Chondrocyte (in vitro differentiated cells): ENCODE results near the gene GLYATL3. TPM values are rescaled to one million over a fixed set of nuclear protein-coding genes. Genes with fewer than 3 reads are reported as not detected.

Experiments
- DNase-seq: peaks from one replicate; pipeline ENCODE4 v3.0.0; 2021; ENCODE audit warnings: mixed read lengths, low spot score
- H3K27ac Mint-ChIP-seq: one replicate; pipeline ENCODE4 v1.8.0; 2021; ENCODE audit warnings: mild to moderate bottlenecking, moderate library complexity, mixed read lengths; ENCODE audit not compliant: unreplicated experiment
- H3K27me3 Mint-ChIP-seq: 2 replicates; pipeline ENCODE4 v1.8.0; 2021; ENCODE audit warnings: low read depth, mixed read lengths
- H3K36me3 Mint-ChIP-seq: 2 replicates; pipeline ENCODE4 v1.8.0; 2021; ENCODE audit warnings: low read depth, mixed read lengths
- H3K4me1 Mint-ChIP-seq: 2 replicates; pipeline ENCODE4 v1.8.0; 2021; ENCODE audit warnings: low read depth, mild to moderate bottlenecking, mixed read lengths
- H3K4me3 Mint-ChIP-seq: one replicate; pipeline ENCODE4 v1.8.0; 2021; ENCODE audit warnings: mild to moderate bottlenecking, moderate library complexity, mixed read lengths; ENCODE audit not compliant: unreplicated experiment
- H3K9me3 Mint-ChIP-seq: 2 replicates; pipeline ENCODE4 v1.8.0; 2021; ENCODE audit warnings: low read depth, mixed read lengths
- total RNA-seq: library from RNA; stranded (reverse); gene quantifications from 3 replicates; pipeline ENCODE4 v1.2.1, GENCODE V29; 2021
- TF ChIP-seq, protein P1 (sequence below): fragments of 200-600 bp; sonication (generic); IDR thresholded peaks from 2 replicates; pipeline ENCODE4 v1.5.0; 2021; ENCODE audit warnings: antibody characterized with exemption, mild to moderate bottlenecking, moderate library complexity

GLYATL3 gene
- total RNA-seq, 1 donor from 2014 or later = not detected

DNA sequence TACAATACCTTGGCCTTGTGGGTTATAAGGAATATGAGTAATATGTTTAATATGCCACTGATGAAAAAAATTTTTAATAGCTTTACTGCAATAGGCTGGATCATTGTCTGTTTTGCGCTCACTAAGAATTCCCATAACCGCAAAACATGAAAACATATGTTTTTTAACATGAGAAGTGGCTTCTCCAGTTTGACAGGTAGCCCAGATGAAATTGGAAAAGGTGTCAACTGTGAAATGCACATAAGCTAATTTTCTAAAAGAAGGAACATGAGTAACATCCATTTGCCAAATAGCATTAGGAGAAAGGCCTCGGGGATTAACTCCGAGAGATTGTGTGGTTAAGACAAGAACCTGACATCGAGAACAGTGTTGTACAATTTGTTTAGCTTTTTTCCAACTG is 4.9 kb downstream of the GLYATL3 start:
- no peaks in the 10 kb centered on the region for H3K36me3 Mint-ChIP-seq
- H3K4me1 Mint-ChIP-seq = no peaks in the 10 kb centered on the region
- TF ChIP-seq, protein P1, sequence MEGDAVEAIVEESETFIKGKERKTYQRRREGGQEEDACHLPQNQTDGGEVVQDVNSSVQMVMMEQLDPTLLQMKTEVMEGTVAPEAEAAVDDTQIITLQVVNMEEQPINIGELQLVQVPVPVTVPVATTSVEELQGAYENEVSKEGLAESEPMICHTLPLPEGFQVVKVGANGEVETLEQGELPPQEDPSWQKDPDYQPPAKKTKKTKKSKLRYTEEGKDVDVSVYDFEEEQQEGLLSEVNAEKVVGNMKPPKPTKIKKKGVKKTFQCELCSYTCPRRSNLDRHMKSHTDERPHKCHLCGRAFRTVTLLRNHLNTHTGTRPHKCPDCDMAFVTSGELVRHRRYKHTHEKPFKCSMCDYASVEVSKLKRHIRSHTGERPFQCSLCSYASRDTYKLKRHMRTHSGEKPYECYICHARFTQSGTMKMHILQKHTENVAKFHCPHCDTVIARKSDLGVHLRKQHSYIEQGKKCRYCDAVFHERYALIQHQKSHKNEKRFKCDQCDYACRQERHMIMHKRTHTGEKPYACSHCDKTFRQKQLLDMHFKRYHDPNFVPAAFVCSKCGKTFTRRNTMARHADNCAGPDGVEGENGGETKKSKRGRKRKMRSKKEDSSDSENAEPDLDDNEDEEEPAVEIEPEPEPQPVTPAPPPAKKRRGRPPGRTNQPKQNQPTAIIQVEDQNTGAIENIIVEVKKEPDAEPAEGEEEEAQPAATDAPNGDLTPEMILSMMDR = no peak

GRCh38 chr6:49506569-49507111 is 6.9 kb downstream of the GLYATL3 start:
- Mint-ChIP-seq H3K9me3 (peaks cover 16% of the 10 kb centered on the region), H3K4me3 (no peak overlapping the region), H3K36me3 (no peaks in the 10 kb centered on the region), H3K27me3 (peaks cover 6% of the 10 kb centered on the region), H3K4me1 (no peaks in the 10 kb centered on the region), H3K27ac (no peak overlapping the region)
- no peak for DNase-seq
- TF ChIP-seq, protein P1 = no peak

More for the DNA sequence above, 4.9 kb downstream of the GLYATL3 start:
- no peak for DNase-seq
- Mint-ChIP-seq H3K9me3 (peaks cover 16% of the 10 kb centered on the region), H3K4me3 (no peak overlapping the region), H3K27ac (no peak overlapping the region), H3K27me3 (peaks cover 9% of the 10 kb centered on the region)

DNA sequence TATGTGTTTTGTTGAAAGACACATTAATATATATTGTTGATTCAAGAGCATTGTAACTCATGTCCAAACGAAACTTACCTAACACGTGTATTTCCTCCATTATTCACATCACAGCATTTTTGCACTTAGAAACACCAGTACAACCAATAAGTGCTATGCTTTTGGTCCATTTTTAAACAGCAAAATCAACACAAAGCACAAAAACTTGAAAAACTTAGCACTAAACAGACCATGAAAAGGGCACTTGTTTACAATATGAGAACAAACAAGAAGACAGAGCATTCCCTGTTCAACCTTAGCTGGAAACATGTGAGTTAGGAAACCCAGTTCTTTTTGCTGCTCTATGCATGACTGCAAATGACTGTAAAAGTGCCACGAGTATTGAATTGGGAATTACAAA is 9.6 kb downstream of the GLYATL3 start:
- no peak overlapping the region for H3K4me3 Mint-ChIP-seq
- DNase-seq = no peak
- TF ChIP-seq, protein P1 = no peak
- H3K9me3 Mint-ChIP-seq = peaks cover 16% of the 10 kb centered on the region
- peaks cover 4% of the 10 kb centered on the region for H3K27me3 Mint-ChIP-seq
- no peaks in the 10 kb centered on the region for H3K36me3 Mint-ChIP-seq
- peaks cover 5% of the 10 kb centered on the region for H3K4me1 Mint-ChIP-seq
- no peak overlapping the region for H3K27ac Mint-ChIP-seq

DNA sequence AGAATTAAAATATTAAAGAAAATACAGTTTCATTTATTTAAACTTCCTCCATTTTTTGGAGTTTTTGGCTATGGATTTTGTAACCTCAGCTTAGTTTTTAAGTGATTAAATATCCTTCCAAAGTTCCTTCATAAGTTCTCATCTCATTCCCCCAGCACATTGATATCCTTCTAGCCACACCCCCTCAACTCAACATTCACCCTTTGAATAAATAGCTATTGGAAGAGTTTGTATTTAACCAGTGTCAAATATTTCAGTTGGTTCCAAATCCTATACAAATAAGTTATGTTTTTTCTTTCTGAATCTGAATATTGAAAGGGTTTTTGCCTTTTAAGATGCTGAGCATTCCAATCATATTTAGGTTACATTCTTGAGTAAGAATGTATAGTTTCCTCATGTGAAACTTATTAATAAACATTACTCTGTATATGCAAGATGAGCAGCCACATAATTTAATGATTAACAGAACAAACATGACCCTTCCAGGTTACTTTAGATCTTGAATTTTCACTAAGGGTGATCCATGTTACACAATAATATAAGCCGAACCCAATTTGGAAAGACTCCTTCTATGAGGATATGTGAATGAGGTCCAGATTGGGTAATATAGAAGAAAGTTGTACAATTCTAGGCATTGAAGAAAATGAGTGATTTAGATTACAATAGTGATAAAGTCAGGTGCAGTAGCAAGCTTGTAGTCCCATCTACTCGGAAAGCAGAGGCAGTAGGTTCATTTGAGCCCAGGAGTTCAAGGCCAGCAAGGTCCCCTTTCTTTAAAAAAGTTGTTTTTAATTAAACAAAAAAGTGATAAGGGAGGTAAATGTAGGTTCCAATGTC is 13.6 kb downstream of the GLYATL3 start:
- Mint-ChIP-seq H3K27me3 (peaks cover 4% of the 10 kb centered on the region), H3K4me3 (no peak overlapping the region), H3K4me1 (peaks cover 5% of the 10 kb centered on the region), H3K36me3 (no peaks in the 10 kb centered on the region), H3K9me3 (peaks cover 10% of the 10 kb centered on the region), H3K27ac (no peak overlapping the region)
- no peak for DNase-seq
- TF ChIP-seq, protein P1 = no peak

GRCh38 chr6:49514571-49515484 is 15.1 kb downstream of the GLYATL3 start:
- Mint-ChIP-seq H3K4me1 (peaks cover 5% of the 10 kb centered on the region), H3K9me3 (peaks cover 2% of the 10 kb centered on the region), H3K36me3 (no peaks in the 10 kb centered on the region), H3K4me3 (no peak overlapping the region), H3K27ac (no peak overlapping the region), H3K27me3 (peaks cover 2% of the 10 kb centered on the region)
- DNase-seq = no peak
- TF ChIP-seq, protein P1 = no peak
